OCI-LY1 (cell line): ENCODE results near the gene KRT24.
"Not testable (repeated sequence)": the region's sequence is repeated elsewhere in the genome, so short reads cannot be mapped to it uniquely, and the experiment has no call there.

Experiments used
- EZH2 ChIP-seq: fragments of 200-600 bp; sonication (generic), shearing (Covaris generic); IDR thresholded peaks from 2 replicates; pipeline ENCODE4 v1.8.0; 2017; ENCODE audit warnings: borderline replicate concordance, mixed run types, mild to moderate bottlenecking, antibody characterized with exemption, low read length, moderate library complexity, mixed read lengths
- TF ChIP-seq, protein P1 (sequence below): fragments of 200-600 bp; sonication (generic), shearing (Covaris generic); IDR thresholded peaks from 2 replicates; pipeline ENCODE4 v1.5.1; 2017; ENCODE audit warnings: mild to moderate bottlenecking, antibody characterized with exemption, low read length, moderate library complexity, mixed read lengths

DNA sequence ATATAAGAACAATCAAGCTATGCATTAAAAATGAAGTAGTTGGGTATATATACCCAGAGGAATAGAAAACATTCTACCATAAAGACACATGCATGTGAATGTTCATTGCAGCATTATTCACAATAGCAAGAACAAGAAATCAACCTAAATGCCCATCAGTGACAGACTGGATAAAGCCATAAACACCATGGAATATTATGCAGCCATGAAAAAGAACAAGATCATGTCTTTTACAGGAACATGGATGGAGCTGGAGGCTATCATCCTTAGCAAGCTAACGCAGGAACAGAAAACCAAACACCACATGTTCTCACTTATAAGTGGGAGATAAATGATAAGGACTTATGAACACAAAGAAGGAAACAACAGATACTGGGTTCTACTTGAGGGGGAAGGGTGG lies 45.1 kb upstream of the KRT24 start:
- TF ChIP-seq, protein P1, sequence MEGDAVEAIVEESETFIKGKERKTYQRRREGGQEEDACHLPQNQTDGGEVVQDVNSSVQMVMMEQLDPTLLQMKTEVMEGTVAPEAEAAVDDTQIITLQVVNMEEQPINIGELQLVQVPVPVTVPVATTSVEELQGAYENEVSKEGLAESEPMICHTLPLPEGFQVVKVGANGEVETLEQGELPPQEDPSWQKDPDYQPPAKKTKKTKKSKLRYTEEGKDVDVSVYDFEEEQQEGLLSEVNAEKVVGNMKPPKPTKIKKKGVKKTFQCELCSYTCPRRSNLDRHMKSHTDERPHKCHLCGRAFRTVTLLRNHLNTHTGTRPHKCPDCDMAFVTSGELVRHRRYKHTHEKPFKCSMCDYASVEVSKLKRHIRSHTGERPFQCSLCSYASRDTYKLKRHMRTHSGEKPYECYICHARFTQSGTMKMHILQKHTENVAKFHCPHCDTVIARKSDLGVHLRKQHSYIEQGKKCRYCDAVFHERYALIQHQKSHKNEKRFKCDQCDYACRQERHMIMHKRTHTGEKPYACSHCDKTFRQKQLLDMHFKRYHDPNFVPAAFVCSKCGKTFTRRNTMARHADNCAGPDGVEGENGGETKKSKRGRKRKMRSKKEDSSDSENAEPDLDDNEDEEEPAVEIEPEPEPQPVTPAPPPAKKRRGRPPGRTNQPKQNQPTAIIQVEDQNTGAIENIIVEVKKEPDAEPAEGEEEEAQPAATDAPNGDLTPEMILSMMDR = not testable (repeated sequence)
- not testable (repeated sequence) for TF ChIP-seq EZH2
